ENCODE data around the gene SPIN2B.
"Not testable (repeated sequence)": the region's sequence is repeated elsewhere in the genome, so short reads cannot be mapped to it uniquely, and the experiment has no call there.

The SPIN2B gene

GRCh38 chrX:57121162-57121755, at the start of gene SPIN2B:
Gene SPIN2B (minus strand): TSS chrX:57121548.
- peak; percentile 84 for DNase-seq

- DNase-seq = no peak
These were observed 35.2 kb upstream of the SPIN2B start for GRCh38 chrX:57156397-57157049.

GRCh38 chrX:57155171-57155570, 33.8 kb upstream of the SPIN2B start:
- DNase-seq = no peak

GRCh38 chrX:57152222-57152621, 30.9 kb upstream of the SPIN2B start:
- not testable (repeated sequence) for DNase-seq

- no peak for DNase-seq
These were observed 17.3 kb upstream of the SPIN2B start for GRCh38 chrX:57138674-57139073.

- no peak for DNase-seq
These were observed 16.2 kb upstream of the SPIN2B start for GRCh38 chrX:57137501-57137900.

- DNase-seq = not testable (repeated sequence)
These were observed 15.7 kb upstream of the SPIN2B start, which contains the start of gene SPIN2A for GRCh38 chrX:57137073-57137472. Gene SPIN2A (minus strand): TSS chrX:57137397. CDS start chrX:57136597, 800 bp downstream.

GRCh38 chrX:57136589-57136988, 15.2 kb upstream of the SPIN2B start:
- DNase-seq = not testable (repeated sequence)

- DNase-seq = no peak
These were observed 13.9 kb upstream of the SPIN2B start for GRCh38 chrX:57135287-57135686.

- DNase-seq = no peak
These were observed 13.4 kb upstream of the SPIN2B start for GRCh38 chrX:57134702-57135101.

GRCh38 chrX:57133706-57134105, 12.4 kb upstream of the SPIN2B start:
- no peak for DNase-seq

- not testable (repeated sequence) for DNase-seq
These were observed 11.9 kb upstream of the SPIN2B start for GRCh38 chrX:57133284-57133683.

- no peak for DNase-seq
These were observed 10.7 kb upstream of the SPIN2B start for GRCh38 chrX:57132046-57132445.

GRCh38 chrX:57121816-57122215, 468 bp upstream of the SPIN2B start:
- DNase-seq = no peak

- DNase-seq = not testable (repeated sequence)
These were observed 658 bp downstream of the SPIN2B start for GRCh38 chrX:57120619-57121161.

GRCh38 chrX:57119416-57119815, 1.9 kb downstream of the SPIN2B start:
- no peak for DNase-seq

- DNase-seq = not testable (repeated sequence)
These were observed 3.8 kb downstream of the SPIN2B start for GRCh38 chrX:57117566-57117965.

- DNase-seq = no peak
These were observed 16.4 kb downstream of the SPIN2B start for GRCh38 chrX:57104921-57105398.

- DNase-seq = no peak
These were observed 16.9 kb downstream of the SPIN2B start for GRCh38 chrX:57104406-57104805.

GRCh38 chrX:57103489-57103888, 17.9 kb downstream of the SPIN2B start:
- DNase-seq = no peak

GRCh38 chrX:57102918-57103317, 18.4 kb downstream of the SPIN2B start:
- not testable (repeated sequence) for DNase-seq

- no peak for DNase-seq
These were observed 38.2 kb downstream of the SPIN2B start for GRCh38 chrX:57083143-57083542.

- no peak for DNase-seq
These were observed 46.9 kb downstream of the SPIN2B start for GRCh38 chrX:57074458-57074857.

Measured in activated CD8-positive, alpha-beta memory T cell treated with anti-CD3 and anti-CD28 coated beads for 24 hours (primary cell).